Ishikawa (cell line): ENCODE measurements around the gene KPNA1.

Experiments used
- CEBPB ChIP-seq: IDR thresholded peaks from 2 replicates; pipeline ENCODE4 v1.6.1; 2012
- CREB1 ChIP-seq: IDR thresholded peaks from 2 replicates; pipeline ENCODE4 v1.6.1; 2012; ENCODE audit warnings: low read depth
- EGR1 ChIP-seq: IDR thresholded peaks from 2 replicates; pipeline ENCODE4 v1.6.1; 2012
- EP300 ChIP-seq: IDR thresholded peaks from 2 replicates; pipeline ENCODE4 v1.6.1; 2012; ENCODE audit warnings: borderline replicate concordance
- FOXM1 ChIP-seq: IDR thresholded peaks from 2 replicates; pipeline ENCODE4 v1.6.1; 2012; ENCODE audit warnings: low read depth, borderline replicate concordance
- NFIC ChIP-seq: IDR thresholded peaks from 2 replicates; pipeline ENCODE4 v1.6.1; 2012
- RAD21 ChIP-seq: IDR thresholded peaks from 2 replicates; pipeline ENCODE4 v1.6.1; 2012; ENCODE audit warnings: low read depth
- REST ChIP-seq: IDR thresholded peaks from 2 replicates; pipeline ENCODE4 v1.6.1; 2012; ENCODE audit warnings: low read depth, mild to moderate bottlenecking
- TAF1 ChIP-seq: IDR thresholded peaks from 2 replicates; pipeline ENCODE4 v1.6.1; 2012; ENCODE audit warnings: low read depth, mild to moderate bottlenecking
- TEAD4 ChIP-seq: IDR thresholded peaks from 2 replicates; pipeline ENCODE4 v1.6.1; 2012
- USF1 ChIP-seq: IDR thresholded peaks from 2 replicates; pipeline ENCODE4 v1.6.1; 2012
- YY1 ChIP-seq: IDR thresholded peaks from 2 replicates; pipeline ENCODE4 v1.6.1; 2012; ENCODE audit warnings: low read depth

DNA sequence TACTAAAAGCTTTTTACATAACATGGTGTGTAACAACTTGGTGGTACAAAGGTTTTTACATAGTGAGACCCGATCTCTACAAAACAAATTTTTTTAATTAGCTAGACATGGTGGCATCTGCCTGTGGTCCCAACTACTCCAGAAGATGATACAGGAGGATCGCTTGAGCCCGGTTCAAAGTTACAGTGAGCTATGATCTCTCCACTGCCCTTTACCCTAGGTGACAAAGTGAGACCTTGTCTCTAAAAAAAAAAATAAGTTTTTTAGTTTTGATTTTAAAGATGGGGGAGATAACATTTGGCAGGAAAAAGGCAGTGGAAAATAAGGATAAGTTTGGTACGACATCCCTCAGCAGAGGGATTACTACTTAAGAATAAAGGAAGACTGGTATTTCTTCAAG lies 124.8 kb downstream of the KPNA1 start:
- no peak for TF ChIP-seq RAD21
- no peak for TF ChIP-seq YY1
- no peak for TF ChIP-seq EGR1
- TF ChIP-seq REST, result no peak
- TF ChIP-seq CEBPB, result no peak
- TF ChIP-seq NFIC, result no peak
- TF ChIP-seq USF1, result no peak
- no peak for TF ChIP-seq TEAD4
- TF ChIP-seq EP300, result no peak
- TF ChIP-seq CREB1, result no peak
- no peak for TF ChIP-seq FOXM1
- TF ChIP-seq TAF1, result no peak
